H1 (cell line): ENCODE measurements around the gene DIP2B. TPM values are rescaled to one million over a fixed set of nuclear protein-coding genes. Genes with fewer than 3 reads are reported as not detected.
A peak's percentile ranks its signal among the peaks of the same experiment; 100 is the strongest.

Source experiments
- CTCF ChIA-PET: fragments of 300-600 bp; sonication (Branson Sonifier 250); formaldehyde crosslinking; loops from one replicate; lab custom pipeline; 2021; ENCODE audit not compliant: partially characterized antibody; lab: Charles Lee
- POLR2A ChIA-PET: fragments of 300-600 bp; sonication (Branson Sonifier 250); formaldehyde crosslinking; loops from one replicate; lab custom pipeline; 2021; ENCODE audit warnings: inconsistent platforms; ENCODE audit not compliant: partially characterized antibody; lab: Charles Lee
- DNase-seq, 2 experiments: peaks; one replicate each; pipeline versions ENCODE4 v3.0.0 to v3.0.0-alpha.2; 2010 to 2022; ENCODE audit warnings: low spot score in 2 of 2, low read depth in 1 of 2, mixed read lengths in 1 of 2
- FAIRE-seq: peaks from 2 replicates; lab custom pipeline; 2011; peaks lifted over from hg19 to GRCh38; lab: Jason Lieb, UNC
- H2AFZ ChIP-seq: 2 replicates; pipeline ENCODE4 v1.8.1; 2012; ENCODE audit warnings: low read length, inconsistent platforms
- H2AK5ac ChIP-seq: 2 replicates; pipeline ENCODE4 v1.6.1; 2013; ENCODE audit warnings: low read depth, low read length
- H2BK120ac ChIP-seq: replicated peaks from 2 replicates; pipeline ENCODE3; 2013; ENCODE audit warnings: low read depth, low read length, inconsistent platforms
- H2BK12ac ChIP-seq: 2 replicates; pipeline ENCODE4 v1.6.1; 2013; ENCODE audit warnings: low read depth, low read length
- H2BK15ac ChIP-seq: 2 replicates; pipeline ENCODE4 v1.6.1; 2013; ENCODE audit warnings: low read length
- H2BK20ac ChIP-seq: 2 replicates; pipeline ENCODE4 v1.6.1; 2013; ENCODE audit warnings: low read length
- H2BK5ac ChIP-seq: 2 replicates; pipeline ENCODE4 v1.6.1; 2013; ENCODE audit warnings: low read depth, low read length
- H3K14ac ChIP-seq: 2 replicates; pipeline ENCODE4 v1.6.1; 2013; ENCODE audit warnings: inconsistent platforms; ENCODE audit not compliant: insufficient read length
- H3K18ac ChIP-seq: 2 replicates; pipeline ENCODE4 v1.6.1; 2013; ENCODE audit warnings: low read length; ENCODE audit errors: extremely low read depth
- H3K23ac ChIP-seq: 2 replicates; pipeline ENCODE4 v1.6.1; 2013; ENCODE audit warnings: inconsistent platforms; ENCODE audit not compliant: insufficient read length
- H3K23me2 ChIP-seq: 2 replicates; pipeline ENCODE4 v1.6.1; 2013; ENCODE audit warnings: low read depth, low read length
- H3K27ac ChIP-seq: 2 replicates; pipeline ENCODE4 v1.6.1; 2011; ENCODE audit warnings: low read depth, low read length, inconsistent platforms
- H3K27me3 ChIP-seq, 4 experiments: replicated peaks in 1 of 4; 1 replicate in 1 of 4; 2 replicates in 3 of 4; pipeline versions ENCODE4 v1.6.1 to v1.8.1; 2011 to 2013; ENCODE audit warnings: low read length in 3 of 4, mild to moderate bottlenecking in 3 of 4, inconsistent platforms in 2 of 4, mixed read lengths in 2 of 4, moderate library complexity in 1 of 4; ENCODE audit not compliant: control insufficient read depth in 3 of 4, insufficient read depth in 3 of 4; ENCODE audit errors: extremely low read depth in 1 of 4
- H3K36me3 ChIP-seq, 4 experiments: 2 replicates each; pipeline versions ENCODE4 v1.6.1 to v1.8.1; 2011 to 2013; ENCODE audit warnings: mild to moderate bottlenecking in 4 of 4, low read length in 3 of 4, moderate library complexity in 2 of 4, control low read depth in 1 of 4, inconsistent platforms in 1 of 4; ENCODE audit not compliant: insufficient read depth in 4 of 4, control insufficient read depth in 2 of 4
- H3K4ac ChIP-seq: replicated peaks from 2 replicates; pipeline ENCODE3; 2013; ENCODE audit warnings: low read length, low read depth, mixed read lengths, inconsistent platforms; ENCODE audit not compliant: insufficient read length
- H3K4me1 ChIP-seq, 4 experiments: replicated peaks in 1 of 4; 1 replicate in 1 of 4; 2 replicates in 3 of 4; pipeline versions ENCODE4 v1.6.1 to v1.8.1; 2011 to 2013; ENCODE audit warnings: low read length in 3 of 4, inconsistent platforms in 2 of 4, mixed read lengths in 1 of 4; ENCODE audit not compliant: insufficient read depth in 4 of 4, control insufficient read depth in 3 of 4
- H3K4me2 ChIP-seq, 2 experiments: 2 replicates each; pipeline versions ENCODE4 v1.6.1 to v1.8.1; 2011 to 2013; ENCODE audit warnings: low read depth in 2 of 2, low read length in 2 of 2, control low read depth in 1 of 2, inconsistent platforms in 1 of 2, mild to moderate bottlenecking in 1 of 2; ENCODE audit not compliant: insufficient read depth in 1 of 2
- H3K4me3 ChIP-seq, 4 experiments: fragments of 200-600, 300-600 bp in 1 of 4; sonication (generic), shearing (Covaris generic), sonication (Bioruptor Twin) in 1 of 4; 2 replicates each; pipeline versions ENCODE4 v1.5.1 to v1.8.1; 2011 to 2016; ENCODE audit warnings: low read length in 4 of 4, low read depth in 3 of 4, control low read depth in 2 of 4, inconsistent platforms in 2 of 4, mild to moderate bottlenecking in 2 of 4, mixed read lengths in 1 of 4, moderate library complexity in 1 of 4; ENCODE audit not compliant: insufficient read depth in 2 of 4; ENCODE audit errors: extremely low read depth in 1 of 4
- H3K56ac ChIP-seq: replicated peaks from 2 replicates; pipeline ENCODE3; 2013; ENCODE audit warnings: low read depth, mild to moderate bottlenecking, mixed read lengths, low read length, inconsistent platforms; ENCODE audit not compliant: insufficient read length
- H3K79me1 ChIP-seq: 2 replicates; pipeline ENCODE4 v1.6.1; 2013; ENCODE audit warnings: low read depth, low read length, control low read depth
- H3K79me2 ChIP-seq, 2 experiments: 2 replicates each; pipeline versions ENCODE4 v1.6.1 to v1.8.1; 2012 to 2013; ENCODE audit warnings: low read length in 2 of 2, mild to moderate bottlenecking in 2 of 2, inconsistent platforms in 1 of 2; ENCODE audit not compliant: insufficient read depth in 2 of 2, control insufficient read depth in 1 of 2
- H3K9ac ChIP-seq, 4 experiments: replicated peaks in 1 of 4; 1 replicate in 1 of 4; 2 replicates in 3 of 4; pipeline versions ENCODE4 v1.6.1 to v1.8.1; 2011 to 2013; ENCODE audit warnings: low read depth in 3 of 4, low read length in 3 of 4, control low read depth in 2 of 4, mild to moderate bottlenecking in 2 of 4, moderate library complexity in 2 of 4, inconsistent platforms in 1 of 4; ENCODE audit errors: extremely low read depth in 1 of 4
- H3K9me3 ChIP-seq, 2 experiments: 2 replicates each; pipeline versions ENCODE4 v1.6.1 to v1.8.1; 2012 to 2013; ENCODE audit warnings: mild to moderate bottlenecking in 2 of 2, moderate library complexity in 2 of 2, control low read depth in 1 of 2, inconsistent platforms in 1 of 2, low read depth in 1 of 2, low read length in 1 of 2, mixed read lengths in 1 of 2; ENCODE audit not compliant: insufficient read depth in 2 of 2
- H4K20me1 ChIP-seq, 2 experiments: replicated peaks in 1 of 2; 2 replicates each; pipeline versions ENCODE3 to v1.8.1; 2011 to 2013; ENCODE audit warnings: inconsistent platforms in 2 of 2, low read length in 2 of 2, mild to moderate bottlenecking in 1 of 2; ENCODE audit not compliant: insufficient read depth in 2 of 2, control insufficient read depth in 1 of 2
- H4K5ac ChIP-seq: 2 replicates; pipeline ENCODE4 v1.6.1; 2013; ENCODE audit warnings: low read length, low read depth, mixed read lengths, inconsistent platforms; ENCODE audit not compliant: insufficient read length
- H4K8ac ChIP-seq: 2 replicates; pipeline ENCODE4 v1.8.0; 2013; ENCODE audit warnings: mild to moderate bottlenecking, moderate library complexity, low read length, inconsistent platforms; ENCODE audit not compliant: insufficient read depth; ENCODE audit errors: extremely low read depth
- H4K91ac ChIP-seq: replicated peaks from 2 replicates; pipeline ENCODE3; 2013; ENCODE audit warnings: low read length, mixed read lengths, inconsistent platforms; ENCODE audit not compliant: insufficient read length
- ASH2L ChIP-seq: fragments of 200-600, 300-600 bp; sonication (generic); IDR thresholded peaks from one replicate; pipeline ENCODE4 v1.7.1; 2017; ENCODE audit warnings: low read length
- BACH1 ChIP-seq: IDR thresholded peaks from 2 replicates; pipeline ENCODE4 v1.6.1; 2012; ENCODE audit warnings: low read length, improper control_type of control experiment
- BRCA1 ChIP-seq: IDR thresholded peaks from 2 replicates; pipeline ENCODE4 v1.6.1; 2012; ENCODE audit warnings: low read depth, low read length, improper control_type of control experiment
- CHD2 ChIP-seq: IDR thresholded peaks from 2 replicates; pipeline ENCODE4 v1.6.1; 2012; ENCODE audit warnings: low read length, improper control_type of control experiment
- E2F6 ChIP-seq: IDR thresholded peaks from 2 replicates; pipeline ENCODE4 v1.6.1; 2012; ENCODE audit warnings: inconsistent platforms
- EGR1 ChIP-seq: IDR thresholded peaks from 2 replicates; pipeline ENCODE4 v1.6.1; 2011; ENCODE audit warnings: low read depth, low read length, borderline replicate concordance
- FOSL1 ChIP-seq: IDR thresholded peaks from 2 replicates; pipeline ENCODE4 v1.6.1; 2011; ENCODE audit warnings: mild to moderate bottlenecking, low read depth, low read length, moderate library complexity; ENCODE audit not compliant: insufficient read depth
- KDM5A ChIP-seq: fragments of 200-600 bp; IDR thresholded peaks from 2 replicates; pipeline ENCODE4 v1.7.1; 2012; ENCODE audit warnings: mild to moderate bottlenecking, low read length, inconsistent platforms, mixed read lengths
- NANOG ChIP-seq: IDR thresholded peaks from 2 replicates; pipeline ENCODE4 v1.6.1; 2011; ENCODE audit warnings: low read length, low read depth, mild to moderate bottlenecking, inconsistent platforms; ENCODE audit not compliant: insufficient read depth, poor library complexity, severe bottlenecking
- POU5F1 ChIP-seq: IDR thresholded peaks from 2 replicates; pipeline ENCODE4 v1.6.1; 2011; ENCODE audit warnings: low read depth, mild to moderate bottlenecking, low read length, moderate library complexity
- RNF2 ChIP-seq: fragments of 200-900, 300-1000 bp; sonication (generic); IDR thresholded peaks from 2 replicates; pipeline ENCODE4 v1.7.1; 2016; ENCODE audit warnings: borderline replicate concordance, low read depth, mild to moderate bottlenecking, antibody characterized with exemption, low read length; ENCODE audit not compliant: poor library complexity, severe bottlenecking; ENCODE audit errors: missing control alignments
- SIX5 ChIP-seq: IDR thresholded peaks from 2 replicates; pipeline ENCODE4 v1.6.1; 2011; ENCODE audit warnings: mild to moderate bottlenecking, low read depth, low read length
- SP4 ChIP-seq: IDR thresholded peaks from 2 replicates; pipeline ENCODE4 v1.6.1; 2012; ENCODE audit warnings: low read length, inconsistent platforms
- TEAD4 ChIP-seq: IDR thresholded peaks from 2 replicates; pipeline ENCODE4 v1.6.1; 2012; ENCODE audit warnings: low read depth, low read length, inconsistent platforms, mixed read lengths
- WGBS, 2 experiments: shearing (Covaris generic) in 1 of 2; methylation state at CpG; one replicate each; pipeline versions ENCODE4 v1.1.6 to v1.1.7; 2013 to 2015; ENCODE audit warnings: low lambda C conversion rate in 2 of 2, mixed read lengths in 2 of 2, inconsistent platforms in 1 of 2, low coverage in 1 of 2, missing lambda C conversion rate in 1 of 2; ENCODE audit not compliant: insufficient replicate concordance in 2 of 2, insufficient coverage in 1 of 2, insufficient read length in 1 of 2; ENCODE audit errors: extremely low coverage in 1 of 2, missing lambda C conversion rate in 1 of 2; 5-methylcytosine and 5-hydroxymethylcytosine counted together
- polyA plus RNA-seq, 7 experiments: library from polyadenylated mRNA; depleted of rRNA in 3 of 7; stranded (reverse) in 5 of 7; unstranded in 2 of 7; fragments of >200 nt in 5 of 7; fragments of 200-250 nt in 2 of 7; gene quantifications; 1 replicate in 5 of 7; 2 replicates in 1 of 7; 4 replicates in 1 of 7; pipeline versions ENCODE4 v1.2.1 to v1.2.3, GENCODE V29; 2011 to 2013; ENCODE audit warnings: missing spikeins in 2 of 7, mixed read lengths in 2 of 7
- total RNA-seq: library from RNA; stranded (reverse); fragmentation: NEBNext Ultra II Directional; extraction: Animal tissue kit (Norgen Biotek cat#: 25700); gene quantifications from 2 replicates; pipeline ENCODE4 v1.2.1, GENCODE V29; 2021

DIP2B gene
- total and polyA plus RNA-seq, 2 of the 8 experiments (the other 6 are each of a cell fraction or from before 2014, with no cell fraction given), result 11.1 to 29.6 TPM

GRCh38 chr12:50507474-50507838 is 2.7 kb downstream of the DIP2B start:
- Histone ChIP-seq H3K79me2 (peaks cover 21 to 68% of the 10 kb centered on the region in 2 experiments), H2BK15ac (no peak overlapping the region), H3K23me2 (peaks cover 8% of the 10 kb centered on the region; the same call in 1 of the 2 replicates), H3K9me3 (no peaks in the 10 kb centered on the region), H2AFZ (no peak overlapping the region), H3K4me1 (peaks cover 0 to 4% (median 2%) of the 10 kb centered on the region in 4 experiments; a peak in 3 of 7 replicates), H4K20me1 (peaks cover 3 to 4% of the 10 kb centered on the region in 2 experiments), H2BK12ac (no peak overlapping the region), H4K91ac (no peak overlapping the region), H2AK5ac (no peak overlapping the region), H3K79me1 (peaks cover 6% of the 10 kb centered on the region; the same call in 1 of the 2 replicates), H2BK120ac (no peak overlapping the region), H3K27ac (no peak overlapping the region), H3K14ac (no peak overlapping the region), H3K27me3 (no peaks in the 10 kb centered on the region), H4K8ac (no peak overlapping the region), H3K56ac (no peak overlapping the region), H3K4me3 (no peak overlapping the region), H3K36me3 (no peaks in the 10 kb centered on the region), H3K18ac (no peak overlapping the region), H2BK20ac (no peak overlapping the region), H3K4me2 (no peak overlapping the region; a peak in 1 of 4 replicates), H2BK5ac (no peak overlapping the region), H4K5ac (no peak overlapping the region), H3K23ac (no peak overlapping the region), H3K9ac (peak overlapping the region in 1 of 4 experiments; percentile 37; a peak in 2 of 7 replicates), H3K4ac (no peak overlapping the region)
- 95% methylated on average over 11 of the region's 11 CpGs; no CpG with 5 or more reads in 1 of the 2 experiments for WGBS, 2 experiments
- ChIA-PET CTCF (interaction anchor here (0.6 to 7.6 kb wide), 8 partner anchors 15 to 258 kb away, joined by 3 to 99 read pairs (median 4); no protein-coding TSS in a partner anchor), POLR2A (interaction anchor here (1.1 to 2.2 kb wide), 3 partner anchors 13 to 135 kb away, joined by 3 to 11 read pairs (median 5); no protein-coding TSS in a partner anchor)
- DNase-seq, result no peak
- no peak for FAIRE-seq
- TF ChIP-seq BACH1 (no peak), KDM5A (no peak), EGR1 (no peak), NANOG (no peak), SIX5 (no peak), E2F6 (no peak), RNF2 (no peak), BRCA1 (no peak), FOSL1 (no peak), SP4 (no peak), ASH2L (no peak), POU5F1 (no peak), CHD2 (no peak), TEAD4 (no peak)
